ENCODE data around the gene HMG20A.

The HMG20A gene

DNA sequence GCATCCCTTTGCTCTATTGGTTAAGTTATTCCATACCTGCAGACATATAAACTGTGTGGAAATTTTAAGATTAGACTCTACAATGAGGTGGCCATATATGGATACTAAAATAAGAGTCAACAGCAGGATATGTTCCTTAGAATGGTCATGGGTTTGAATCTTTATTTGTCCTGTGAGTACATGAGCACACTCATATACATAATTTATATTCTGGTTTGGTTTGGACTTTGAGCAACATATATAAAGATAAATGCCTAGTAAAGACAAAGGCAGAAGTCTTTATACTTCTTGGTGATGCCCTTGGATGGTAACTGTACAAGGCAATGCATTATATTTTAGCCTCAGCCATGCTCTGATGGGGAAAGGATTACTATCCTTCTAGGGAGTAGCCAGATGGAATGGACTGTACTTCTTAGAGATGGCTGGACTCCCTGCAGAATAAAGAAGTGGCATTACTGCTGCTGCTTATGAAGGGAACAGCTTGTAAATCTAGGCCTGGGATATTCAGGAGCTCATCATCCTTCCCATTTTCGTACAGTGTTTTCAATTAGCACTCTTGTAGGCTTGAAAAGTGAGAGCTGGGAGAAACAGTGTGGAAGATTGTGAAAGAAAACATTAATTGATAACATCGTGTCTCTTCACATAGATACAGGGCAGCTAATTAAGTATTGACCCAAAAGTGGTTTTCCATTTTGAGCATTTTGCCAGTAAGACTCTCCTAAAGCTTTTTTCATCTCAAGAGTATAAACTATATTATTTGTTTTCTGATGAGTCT is 60.4 kb downstream of the HMG20A start:
- Histone ChIP-seq H3K36me3 (ENCODE audit: control insufficient read depth, insufficient read depth, low read length, severe bottlenecking) (peaks cover 36% of the 10 kb centered on the region), H3K9me3 (ENCODE audit: control insufficient read depth, low read length) (no peaks in the 10 kb centered on the region), H3K27me3 (replicated peaks; ENCODE audit: control insufficient read depth, insufficient read depth, low read length) (no peaks in the 10 kb centered on the region), H3K4me1 (ENCODE audit: control insufficient read depth, insufficient read depth, low read length) (peaks cover 51% of the 10 kb centered on the region), H3K4me3 (ENCODE audit: low read length) (no peak overlapping the region), H3K9ac (ENCODE audit: low read length) (no peak overlapping the region)
- no peak for DNase-seq (ENCODE audit: low read depth)

DNA sequence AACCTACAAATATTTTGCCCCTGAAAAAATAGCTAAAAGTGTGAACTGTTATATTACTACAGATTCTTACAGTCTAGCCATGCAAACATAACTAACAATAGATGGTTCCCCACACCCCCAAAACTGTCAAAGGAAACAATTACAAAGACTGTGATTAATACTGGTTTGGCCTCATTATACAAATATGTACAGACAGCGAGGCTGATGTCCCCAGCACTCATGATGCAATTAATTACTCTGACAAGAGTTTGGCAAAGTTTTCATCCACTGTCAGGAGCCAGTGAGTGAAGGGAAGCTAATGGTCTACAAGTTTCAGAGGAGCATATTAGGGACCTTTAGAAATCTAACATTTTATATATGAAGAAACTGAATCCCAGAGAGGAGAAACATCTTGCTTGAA is 61.0 kb downstream of the HMG20A start:
- H3K4me1 ChIP-seq (ENCODE audit: control insufficient read depth, insufficient read depth, low read length): peaks cover 51% of the 10 kb centered on the region
- H3K36me3 ChIP-seq (ENCODE audit: control insufficient read depth, insufficient read depth, low read length, severe bottlenecking): peaks cover 36% of the 10 kb centered on the region
- H3K4me3 ChIP-seq (ENCODE audit: low read length): peak overlapping the region; percentile 26
- DNase-seq (ENCODE audit: low read depth): peak; percentile 46
- peak overlapping the region; percentile 2 for H3K9ac ChIP-seq (ENCODE audit: low read length)
- no peaks in the 10 kb centered on the region for H3K9me3 ChIP-seq (ENCODE audit: control insufficient read depth, low read length)
- no peaks in the 10 kb centered on the region for H3K27me3 ChIP-seq (replicated peaks; ENCODE audit: control insufficient read depth, insufficient read depth, low read length)

DNA sequence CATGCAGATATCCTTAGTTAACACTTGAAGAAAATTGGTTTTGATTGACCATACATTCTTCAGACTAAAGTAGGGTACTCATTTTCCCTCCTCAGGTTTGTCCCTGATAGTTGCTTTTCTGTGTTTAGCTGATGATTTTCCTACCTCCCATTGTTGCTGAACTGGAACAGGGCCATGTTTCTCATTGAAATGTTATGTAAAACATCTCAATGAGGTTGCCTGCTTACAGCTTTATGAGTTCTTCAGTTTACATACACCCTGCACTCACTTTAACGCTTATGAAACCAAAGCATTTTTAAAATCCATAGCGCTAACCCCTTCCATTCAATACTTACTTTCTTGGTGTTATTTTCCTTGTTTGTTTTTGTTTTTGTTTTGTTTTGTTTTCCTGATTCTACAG is 61.9 kb downstream of the HMG20A start:
- peak overlapping the region; percentile 14 for H3K9ac ChIP-seq (ENCODE audit: low read length)
- peak; percentile 80 for DNase-seq (ENCODE audit: low read depth)
- H3K27me3 ChIP-seq (replicated peaks; ENCODE audit: control insufficient read depth, insufficient read depth, low read length): no peaks in the 10 kb centered on the region
- H3K4me3 ChIP-seq (ENCODE audit: low read length): peak overlapping the region; percentile 26
- H3K4me1 ChIP-seq (ENCODE audit: control insufficient read depth, insufficient read depth, low read length): peaks cover 50% of the 10 kb centered on the region
- H3K9me3 ChIP-seq (ENCODE audit: control insufficient read depth, low read length): no peaks in the 10 kb centered on the region
- H3K36me3 ChIP-seq (ENCODE audit: control insufficient read depth, insufficient read depth, low read length, severe bottlenecking): peaks cover 36% of the 10 kb centered on the region

DNA sequence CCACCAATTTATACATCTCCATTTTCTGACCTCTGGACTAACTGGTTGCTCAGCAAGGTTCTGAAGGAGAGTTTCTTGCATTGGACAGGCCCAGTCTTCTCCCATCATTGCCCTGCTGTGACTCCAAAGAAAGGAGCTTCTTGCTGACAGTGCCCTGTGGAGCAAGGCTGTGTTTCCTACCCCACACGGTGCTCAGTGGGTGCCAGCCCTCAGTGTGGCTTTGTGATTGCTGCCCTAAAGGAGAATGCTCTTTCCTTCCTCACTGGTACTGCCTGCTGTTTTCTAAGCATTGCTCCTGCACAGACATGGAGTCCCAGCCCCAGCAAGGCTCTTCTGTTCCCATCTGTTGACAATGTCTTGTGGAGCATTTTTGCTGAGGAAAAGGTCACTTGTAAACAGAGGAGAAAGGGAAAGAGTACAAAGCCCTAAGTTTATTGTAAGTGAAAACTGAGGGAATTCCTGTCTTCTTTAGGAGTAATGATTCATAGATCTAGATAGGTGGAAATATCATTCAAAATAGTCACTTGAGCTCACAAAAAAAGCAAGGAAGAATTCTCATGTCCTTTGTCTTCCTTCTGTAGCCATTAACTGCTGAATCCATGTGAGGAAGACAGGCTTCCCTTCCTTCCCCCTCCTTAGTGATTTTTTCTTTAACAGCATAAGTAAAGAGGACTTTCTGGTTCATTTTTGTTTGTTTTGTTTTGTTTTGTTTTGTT is 62.9 kb downstream of the HMG20A start:
- Histone ChIP-seq H3K9ac (ENCODE audit: low read length) (peak overlapping the region; percentile 5), H3K27me3 (replicated peaks; ENCODE audit: control insufficient read depth, insufficient read depth, low read length) (no peaks in the 10 kb centered on the region), H3K4me1 (ENCODE audit: control insufficient read depth, insufficient read depth, low read length) (peaks cover 45% of the 10 kb centered on the region), H3K36me3 (ENCODE audit: control insufficient read depth, insufficient read depth, low read length, severe bottlenecking) (peaks cover 30% of the 10 kb centered on the region), H3K9me3 (ENCODE audit: control insufficient read depth, low read length) (no peaks in the 10 kb centered on the region), H3K4me3 (ENCODE audit: low read length) (no peak overlapping the region)
- no peak for DNase-seq (ENCODE audit: low read depth)

DNA sequence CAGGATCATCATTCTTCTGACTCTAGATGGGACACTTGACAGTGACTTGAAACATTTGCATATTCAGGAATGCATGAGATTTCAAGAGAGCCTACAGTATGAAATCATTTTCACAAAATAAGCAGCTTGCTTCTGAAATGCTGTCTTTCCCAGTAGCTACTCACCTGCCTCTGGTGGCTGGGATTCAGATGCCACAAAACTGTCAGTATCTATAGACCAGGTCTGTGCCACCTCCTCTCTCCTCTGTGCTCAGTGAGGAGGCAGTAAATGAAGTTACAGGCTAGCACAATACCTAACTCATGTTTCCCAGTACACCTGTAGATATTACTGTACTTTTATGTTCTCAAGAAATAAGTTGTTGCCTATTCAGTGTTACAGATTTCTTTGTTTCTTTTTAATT is 64.3 kb downstream of the HMG20A start:
- Histone ChIP-seq H3K4me1 (ENCODE audit: control insufficient read depth, insufficient read depth, low read length) (peaks cover 45% of the 10 kb centered on the region), H3K36me3 (ENCODE audit: control insufficient read depth, insufficient read depth, low read length, severe bottlenecking) (peaks cover 16% of the 10 kb centered on the region), H3K9me3 (ENCODE audit: control insufficient read depth, low read length) (no peaks in the 10 kb centered on the region), H3K27me3 (replicated peaks; ENCODE audit: control insufficient read depth, insufficient read depth, low read length) (no peaks in the 10 kb centered on the region), H3K4me3 (ENCODE audit: low read length) (no peak overlapping the region), H3K9ac (ENCODE audit: low read length) (no peak overlapping the region)
- no peak for DNase-seq (ENCODE audit: low read depth)

DNA sequence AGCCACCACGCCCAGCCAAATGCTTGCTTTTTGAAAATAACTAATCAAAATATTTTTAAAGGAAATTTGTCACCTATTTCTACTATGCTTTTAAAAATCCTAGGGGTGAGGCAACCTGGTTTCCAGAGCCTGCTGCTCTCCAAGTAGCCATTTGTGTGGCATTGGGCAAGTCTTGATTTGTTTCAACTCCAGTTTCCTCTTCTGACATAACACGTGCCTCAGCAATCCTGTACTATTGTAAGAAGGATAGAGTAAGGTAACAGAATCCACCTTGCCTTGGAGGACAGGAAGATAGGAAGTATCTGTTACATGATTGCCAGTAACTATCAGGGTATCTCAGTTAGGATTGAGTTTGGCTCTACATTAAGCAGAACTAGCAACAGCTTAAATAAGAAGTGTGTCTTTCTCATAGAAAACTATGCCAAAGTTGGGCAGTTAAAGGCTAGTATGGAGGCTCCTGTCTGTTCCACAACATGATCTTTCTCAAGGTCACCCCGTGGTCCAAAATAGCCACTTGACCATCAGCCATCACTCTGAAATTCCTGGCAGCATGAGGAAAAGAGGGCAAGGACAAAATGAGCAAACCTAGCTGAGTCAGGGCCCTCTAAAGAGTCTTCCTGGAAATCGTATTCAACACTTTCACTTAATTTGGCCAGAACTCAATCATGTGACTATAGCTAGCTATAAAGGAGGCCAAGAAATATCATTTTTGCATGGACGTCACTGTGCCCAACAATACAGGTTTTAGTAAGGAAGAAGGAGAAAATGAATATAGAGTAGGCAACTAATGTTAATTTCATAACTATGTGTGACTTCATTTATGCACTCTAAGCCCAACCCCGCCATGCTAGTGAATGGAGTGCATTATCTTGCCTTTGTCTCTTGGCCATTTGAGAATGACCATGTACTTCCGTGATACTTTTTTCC is 66.1 kb downstream of the HMG20A start:
- no peak for DNase-seq (ENCODE audit: low read depth)

DNA sequence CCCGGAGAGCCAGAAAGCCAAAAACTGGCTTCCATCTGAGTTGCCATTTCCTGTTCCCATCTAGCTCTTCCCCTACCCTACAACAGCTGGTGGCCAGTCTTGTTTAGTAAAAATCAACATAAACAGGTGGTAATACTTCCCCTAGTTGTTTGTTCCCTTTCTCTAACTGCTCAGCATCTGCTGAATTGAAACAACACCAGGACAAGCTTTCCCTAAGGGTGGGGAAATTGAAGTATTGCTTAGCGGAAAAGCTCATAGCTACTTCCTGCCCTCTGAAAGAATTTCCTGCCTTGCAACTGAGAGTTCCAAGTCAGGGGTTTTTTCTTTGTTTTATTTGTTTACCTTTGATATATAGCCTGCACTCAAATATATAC is 66.8 kb downstream of the HMG20A start:
- DNase-seq (ENCODE audit: low read depth): no peak
- Histone ChIP-seq H3K36me3 (ENCODE audit: control insufficient read depth, insufficient read depth, low read length, severe bottlenecking) (peaks cover 9% of the 10 kb centered on the region), H3K27me3 (replicated peaks; ENCODE audit: control insufficient read depth, insufficient read depth, low read length) (no peaks in the 10 kb centered on the region), H3K4me3 (ENCODE audit: low read length) (no peak overlapping the region), H3K9me3 (ENCODE audit: control insufficient read depth, low read length) (no peaks in the 10 kb centered on the region), H3K4me1 (ENCODE audit: control insufficient read depth, insufficient read depth, low read length) (peaks cover 29% of the 10 kb centered on the region), H3K9ac (ENCODE audit: low read length) (no peak overlapping the region)

More for the DNA sequence above, 66.1 kb downstream of the HMG20A start:
- no peak overlapping the region for H3K9ac ChIP-seq (ENCODE audit: low read length)
- H3K27me3 ChIP-seq (replicated peaks; ENCODE audit: control insufficient read depth, insufficient read depth, low read length): no peaks in the 10 kb centered on the region
- peaks cover 9% of the 10 kb centered on the region for H3K36me3 ChIP-seq (ENCODE audit: control insufficient read depth, insufficient read depth, low read length, severe bottlenecking)
- no peaks in the 10 kb centered on the region for H3K9me3 ChIP-seq (ENCODE audit: control insufficient read depth, low read length)
- peaks cover 36% of the 10 kb centered on the region for H3K4me1 ChIP-seq (ENCODE audit: control insufficient read depth, insufficient read depth, low read length)
- H3K4me3 ChIP-seq (ENCODE audit: low read length): no peak overlapping the region

DNA sequence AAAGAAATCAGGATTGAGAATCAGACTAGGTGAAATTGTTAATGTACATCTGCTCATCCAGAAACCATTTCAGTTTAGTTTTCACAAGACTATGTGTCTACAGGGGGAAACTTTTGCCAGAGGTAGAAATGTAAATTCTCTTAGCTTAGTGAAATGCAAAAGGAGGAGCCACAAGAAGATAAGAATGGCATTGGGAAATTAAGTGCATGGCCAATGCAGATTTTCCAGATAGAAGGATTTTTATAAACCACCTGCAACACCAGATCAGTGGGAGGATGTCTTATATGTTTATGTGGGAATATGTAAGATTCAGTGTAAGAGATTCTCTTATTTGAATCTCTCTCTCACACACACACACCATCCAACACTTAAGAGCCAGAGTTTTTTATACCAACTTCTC is 67.2 kb downstream of the HMG20A start:
- DNase-seq (ENCODE audit: low read depth): no peak
- no peak overlapping the region for H3K4me3 ChIP-seq (ENCODE audit: low read length)
- no peak overlapping the region for H3K9ac ChIP-seq (ENCODE audit: low read length)
- peaks cover 9% of the 10 kb centered on the region for H3K36me3 ChIP-seq (ENCODE audit: control insufficient read depth, insufficient read depth, low read length, severe bottlenecking)
- H3K27me3 ChIP-seq (replicated peaks; ENCODE audit: control insufficient read depth, insufficient read depth, low read length): no peaks in the 10 kb centered on the region
- peaks cover 25% of the 10 kb centered on the region for H3K4me1 ChIP-seq (ENCODE audit: control insufficient read depth, insufficient read depth, low read length)
- no peaks in the 10 kb centered on the region for H3K9me3 ChIP-seq (ENCODE audit: control insufficient read depth, low read length)

DNA sequence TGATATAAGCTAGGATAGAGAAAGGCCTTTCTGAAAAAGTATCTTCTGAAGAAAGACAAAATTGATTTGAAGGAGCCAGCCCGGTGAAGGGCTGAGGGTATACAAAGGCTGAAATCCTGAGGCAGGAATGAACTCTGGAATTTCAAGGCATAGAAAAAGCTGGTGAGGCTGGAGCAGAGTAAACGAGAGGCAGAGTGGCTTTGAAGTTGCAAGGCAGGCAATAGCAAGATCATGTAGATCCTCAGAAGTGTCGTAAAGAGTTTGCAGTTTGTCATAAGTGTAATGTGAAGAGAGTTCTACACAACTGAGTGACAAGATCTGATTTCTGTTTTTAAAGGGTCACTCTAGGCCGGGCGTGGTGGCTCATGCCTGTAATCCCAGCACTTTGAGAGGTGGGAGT is 69.0 kb downstream of the HMG20A start:
- peaks cover 5% of the 10 kb centered on the region for H3K36me3 ChIP-seq (ENCODE audit: control insufficient read depth, insufficient read depth, low read length, severe bottlenecking)
- no peak overlapping the region for H3K9ac ChIP-seq (ENCODE audit: low read length)
- no peaks in the 10 kb centered on the region for H3K9me3 ChIP-seq (ENCODE audit: control insufficient read depth, low read length)
- no peak for DNase-seq (ENCODE audit: low read depth)
- no peak overlapping the region for H3K4me3 ChIP-seq (ENCODE audit: low read length)
- H3K4me1 ChIP-seq (ENCODE audit: control insufficient read depth, insufficient read depth, low read length): peaks cover 16% of the 10 kb centered on the region
- H3K27me3 ChIP-seq (replicated peaks; ENCODE audit: control insufficient read depth, insufficient read depth, low read length): no peaks in the 10 kb centered on the region

DNA sequence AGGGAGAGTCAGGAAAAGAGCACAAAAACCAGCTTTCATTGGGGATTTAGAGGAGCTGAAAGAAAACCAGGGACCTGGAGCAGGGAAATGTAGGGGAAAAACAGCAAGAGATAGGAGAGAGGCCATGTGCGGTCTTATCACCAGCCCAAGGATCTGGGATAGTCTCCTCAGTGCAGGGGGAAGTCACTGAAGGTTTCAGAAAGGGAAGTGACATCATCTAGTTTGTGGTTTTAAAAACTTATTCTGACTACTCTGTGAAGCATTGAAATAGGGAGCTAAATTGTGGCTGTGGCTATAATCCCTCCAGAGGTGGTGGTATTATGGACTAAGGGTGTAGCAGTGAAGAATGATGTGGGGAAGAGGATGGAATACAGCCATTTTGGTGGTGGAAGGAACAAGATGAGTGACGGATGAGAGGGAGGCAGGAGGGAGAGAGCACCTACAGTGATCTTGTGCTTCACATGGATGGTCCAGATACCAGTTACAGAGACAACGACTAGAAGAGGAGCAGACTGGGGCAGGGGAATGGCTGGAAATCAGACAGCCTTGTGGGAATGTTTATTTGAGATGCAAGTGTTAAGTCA is 72.7 kb downstream of the HMG20A start:
- Histone ChIP-seq H3K9me3 (ENCODE audit: control insufficient read depth, low read length) (no peaks in the 10 kb centered on the region), H3K36me3 (ENCODE audit: control insufficient read depth, insufficient read depth, low read length, severe bottlenecking) (no peaks in the 10 kb centered on the region), H3K4me1 (ENCODE audit: control insufficient read depth, insufficient read depth, low read length) (peaks cover 39% of the 10 kb centered on the region), H3K4me3 (ENCODE audit: low read length) (no peak overlapping the region), H3K9ac (ENCODE audit: low read length) (no peak overlapping the region), H3K27me3 (replicated peaks; ENCODE audit: control insufficient read depth, insufficient read depth, low read length) (no peaks in the 10 kb centered on the region)
- DNase-seq (ENCODE audit: low read depth): no peak
